ENCODE results near the gene IRF2BP2.

The IRF2BP2 gene

GRCh38 chr1:234555390-234556024, 54.5 kb downstream of the IRF2BP2 start:
- DNase-seq = peak; percentile 41

- DNase-seq = peak; percentile 78
Measured at GRCh38 chr1:234554698-234555311, 55.2 kb downstream of the IRF2BP2 start.

Data from hematopoietic multipotent progenitor cell treated with erythropoietin and hydrocortisone succinate and interleukin-3 and kit ligand, for 6 days (in vitro differentiated cells).